Endothelial cell of umbilical vein (primary cell): Measurements from ENCODE around the gene ERBB4. TPM values are rescaled to one million over a fixed set of nuclear protein-coding genes. Genes with fewer than 3 reads are reported as not detected.

Source experiments
- BruUV-seq: library from RNA; stranded (reverse); fragments of 400-500 nt; replicated peaks from 2 replicates; lab custom pipeline; 2021; lab: Mats Ljungman, UMichigan
- CTCF ChIA-PET: fragments of 300-600, 350-600 bp; sonication (Branson Sonifier 250); formaldehyde crosslinking; loops from one replicate; lab custom pipeline; 2021; ENCODE audit warnings: antibody characterized with exemption, inconsistent platforms; lab: Charles Lee
- POLR2A ChIA-PET: fragments of 300-600, 350-600 bp; sonication (Branson Sonifier 250); formaldehyde crosslinking; loops from one replicate; lab custom pipeline; 2021; ENCODE audit warnings: antibody characterized with exemption, inconsistent platforms; lab: Charles Lee
- DNase-seq: peaks from one replicate; pipeline ENCODE4 v3.0.0-alpha.2; 2011; ENCODE audit warnings: low read depth, low spot score
- FAIRE-seq: peaks from 2 replicates; lab custom pipeline; 2011; peaks lifted over from hg19 to GRCh38; lab: Jason Lieb, UNC
- H2AFZ ChIP-seq: 2 replicates; pipeline ENCODE4 v1.6.0; 2012; ENCODE audit warnings: low read depth, low read length, control low read depth, inconsistent platforms
- H3K27ac ChIP-seq: 2 replicates; pipeline ENCODE4 v1.5.1; 2011; ENCODE audit warnings: low read depth, mild to moderate bottlenecking, control low read depth, low read length, moderate library complexity; ENCODE audit not compliant: insufficient read depth
- H3K27me3 ChIP-seq, 2 experiments: 2 replicates each; pipeline versions ENCODE4 v1.6.0 to v1.6.1; 2011; ENCODE audit warnings: low read length in 2 of 2, mixed read lengths in 1 of 2; ENCODE audit not compliant: control insufficient read depth in 2 of 2, insufficient read depth in 2 of 2
- H3K36me3 ChIP-seq, 2 experiments: 2 replicates in 1 of 2; 3 replicates in 1 of 2; pipeline ENCODE4 v1.5.1; 2011; ENCODE audit warnings: low read length in 2 of 2, mild to moderate bottlenecking in 1 of 2, moderate library complexity in 1 of 2; ENCODE audit not compliant: control insufficient read depth in 2 of 2, insufficient read depth in 2 of 2; ENCODE audit errors: extremely low read depth in 1 of 2
- H3K4me1 ChIP-seq: 3 replicates; pipeline ENCODE4 v1.5.1; 2011; ENCODE audit warnings: mild to moderate bottlenecking, low read length; ENCODE audit not compliant: control insufficient read depth, insufficient read depth; ENCODE audit errors: extremely low read depth
- H3K4me2 ChIP-seq: 2 replicates; pipeline ENCODE4 v1.6.1; 2011; ENCODE audit warnings: low read length, control low read depth, mixed read lengths; ENCODE audit not compliant: insufficient read depth
- H3K4me3 ChIP-seq, 3 experiments: fragments of 200-600 bp in 1 of 3; sonication (generic), shearing (Covaris generic) in 1 of 3; replicated peaks in 1 of 3; 2 replicates each; pipeline ENCODE4 v1.5.1; 2011 to 2016; ENCODE audit warnings: control low read depth in 3 of 3, low read length in 3 of 3, mild to moderate bottlenecking in 2 of 3, inconsistent platforms in 1 of 3, low read depth in 1 of 3, moderate library complexity in 1 of 3; ENCODE audit not compliant: insufficient read depth in 1 of 3
- H3K79me2 ChIP-seq: 2 replicates; pipeline ENCODE4 v1.6.0; 2012; ENCODE audit warnings: low read length, inconsistent platforms; ENCODE audit not compliant: control insufficient read depth, insufficient read depth
- H3K9ac ChIP-seq: replicated peaks from 2 replicates; pipeline ENCODE3; 2011; ENCODE audit warnings: low read length, control low read depth; ENCODE audit not compliant: insufficient read depth; ENCODE audit errors: extremely low read depth
- H3K9me1 ChIP-seq: replicated peaks from 3 replicates; pipeline ENCODE4 v1.6.0; 2011; ENCODE audit warnings: mild to moderate bottlenecking, low read length; ENCODE audit not compliant: control insufficient read depth, insufficient read depth; ENCODE audit errors: extremely low read depth
- H3K9me3 ChIP-seq: replicated peaks from 2 replicates; pipeline ENCODE4 v1.5.1; 2012; ENCODE audit warnings: low read length, inconsistent platforms; ENCODE audit not compliant: control insufficient read depth, insufficient read depth
- H4K20me1 ChIP-seq: replicated peaks from 2 replicates; pipeline ENCODE3; 2011; ENCODE audit warnings: mild to moderate bottlenecking, low read length; ENCODE audit not compliant: control insufficient read depth, insufficient read depth; ENCODE audit errors: extremely low read depth
- EZH2 ChIP-seq: IDR thresholded peaks from 2 replicates; pipeline ENCODE4 v1.6.1; 2012; ENCODE audit warnings: borderline replicate concordance, low read depth, mild to moderate bottlenecking, moderate library complexity, low read length, inconsistent platforms; ENCODE audit not compliant: severe bottlenecking
- FOS ChIP-seq: IDR thresholded peaks from 2 replicates; pipeline ENCODE4 v1.6.1; 2011; ENCODE audit warnings: mild to moderate bottlenecking, low read length, moderate library complexity, borderline replicate concordance; ENCODE audit not compliant: insufficient read depth
- GATA2 ChIP-seq: IDR thresholded peaks from 2 replicates; pipeline ENCODE4 v1.7.0; 2011; ENCODE audit warnings: low read depth, mild to moderate bottlenecking, moderate library complexity, mixed read lengths, low read length; ENCODE audit not compliant: insufficient read length, insufficient read depth
- JUN ChIP-seq: IDR thresholded peaks from 2 replicates; pipeline ENCODE4 v1.6.1; 2011; ENCODE audit warnings: borderline replicate concordance, low read depth; ENCODE audit not compliant: insufficient read length, insufficient read depth
- MYC ChIP-seq: IDR thresholded peaks from one replicate; pipeline ENCODE4 v1.6.1; 2011; ENCODE audit warnings: mild to moderate bottlenecking, low read depth, low read length
- POLR2A ChIP-seq: IDR thresholded peaks from 2 replicates; pipeline ENCODE4 v1.6.1; 2012; ENCODE audit warnings: low read depth, mild to moderate bottlenecking, control low read depth, low read length
- POLR2AphosphoS5 ChIP-seq: IDR thresholded peaks from 2 replicates; pipeline ENCODE4 v1.6.1; 2012; ENCODE audit warnings: low read depth, mild to moderate bottlenecking, control low read depth, low read length, moderate library complexity; ENCODE audit not compliant: insufficient read depth
- dilution Hi-C: fragments of 300-500 bp; cut with MboI; formaldehyde crosslinking; loops from one replicate; pipeline ENCODE4 v1.15.0; 2019; ENCODE audit warnings: low sequenced_read_pairs; ENCODE audit not compliant: extremely low pct_ligation_motif_present
- intact Hi-C: fragments of 100-400 bp; cut with micrococcal nuclease; formaldehyde crosslinking; loops from one replicate; pipeline ENCODE4 v1.10.0; 2022
- polyA plus RNA-seq, 4 experiments: library from polyadenylated mRNA; depleted of rRNA in 3 of 4; stranded (reverse) in 3 of 4; unstranded in 1 of 4; fragments of >200 nt; gene quantifications; 2 replicates each; pipeline versions ENCODE4 v1.2.1 to v1.2.3, GENCODE V29; 2011 to 2012; ENCODE audit warnings: missing spikeins in 1 of 4
- total RNA-seq: library from RNA; stranded (reverse); gene quantifications from 2 replicates; pipeline ENCODE4 v1.2.3, GENCODE V29; 2021
- TF ChIP-seq, protein P1 (sequence below), 2 donors: IDR thresholded peaks; 1 replicate in 1 of 2; 2 replicates in 1 of 2; pipeline ENCODE4 v1.5.1; 2011; ENCODE audit warnings: low read length in 2 of 2, mild to moderate bottlenecking in 2 of 2, moderate library complexity in 2 of 2, control low read depth in 1 of 2, inconsistent platforms in 1 of 2, low read depth in 1 of 2; ENCODE audit not compliant: insufficient read depth in 1 of 2; ENCODE audit errors: extremely low read depth in 1 of 2
- TF ChIP-seq, protein P2 (sequence below): IDR thresholded peaks from 2 replicates; pipeline ENCODE4 v1.6.1; 2011; ENCODE audit not compliant: insufficient read depth, insufficient read length

ERBB4 gene
- total and polyA plus RNA-seq, 2 donors (not counting 3 experiments of a cell fraction or from before 2014, with no cell fraction given) = 0.01 to 0.27 TPM

DNA sequence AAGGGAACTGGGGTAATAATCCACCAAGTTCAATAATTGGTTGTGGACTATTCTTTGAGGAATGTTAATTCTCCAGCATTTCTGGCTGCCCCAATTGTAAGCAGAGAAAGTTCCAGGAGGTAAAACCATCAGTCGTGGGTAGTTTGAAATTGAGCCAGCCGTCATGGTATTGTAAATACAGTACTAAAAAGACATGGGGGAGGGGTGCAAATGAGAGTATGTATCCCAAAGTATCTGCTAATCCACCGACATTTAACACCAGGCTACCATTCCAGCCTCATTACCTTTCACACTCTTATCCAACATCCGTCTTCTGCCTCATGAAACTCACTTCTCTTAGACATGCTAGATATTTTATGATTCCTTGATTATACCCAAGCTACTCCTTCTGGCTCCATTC, 507.9 kb downstream of the ERBB4 start:
- ChIA-PET POLR2A (no interaction called here), CTCF (interaction anchor here (3.0 kb wide), 1 partner anchor 26 kb away, joined by 11 read pairs; no protein-coding TSS in a partner anchor)
- Histone ChIP-seq H3K9me3 (no peaks in the 10 kb centered on the region), H3K4me2 (no peak overlapping the region), H4K20me1 (no peaks in the 10 kb centered on the region), H3K79me2 (no peaks in the 10 kb centered on the region), H3K4me1 (peaks cover 56% of the 10 kb centered on the region), H2AFZ (no peak overlapping the region), H3K27me3 (no peaks in the 10 kb centered on the region), H3K9me1 (no peaks in the 10 kb centered on the region), H3K27ac (no peak overlapping the region), H3K36me3 (no peaks in the 10 kb centered on the region), H3K9ac (no peak overlapping the region), H3K4me3 (no peak overlapping the region)
- intact Hi-C loops (loop anchor here (5.0 kb wide), 1 partner anchor 507 kb away; the partner anchor contains the start of gene ERBB4), dilution Hi-C loops (no loop called here)
- no peak for FAIRE-seq
- no TSS peak for BruUV-seq
- no peak for TF ChIP-seq JUN
- TF ChIP-seq, protein P1, sequence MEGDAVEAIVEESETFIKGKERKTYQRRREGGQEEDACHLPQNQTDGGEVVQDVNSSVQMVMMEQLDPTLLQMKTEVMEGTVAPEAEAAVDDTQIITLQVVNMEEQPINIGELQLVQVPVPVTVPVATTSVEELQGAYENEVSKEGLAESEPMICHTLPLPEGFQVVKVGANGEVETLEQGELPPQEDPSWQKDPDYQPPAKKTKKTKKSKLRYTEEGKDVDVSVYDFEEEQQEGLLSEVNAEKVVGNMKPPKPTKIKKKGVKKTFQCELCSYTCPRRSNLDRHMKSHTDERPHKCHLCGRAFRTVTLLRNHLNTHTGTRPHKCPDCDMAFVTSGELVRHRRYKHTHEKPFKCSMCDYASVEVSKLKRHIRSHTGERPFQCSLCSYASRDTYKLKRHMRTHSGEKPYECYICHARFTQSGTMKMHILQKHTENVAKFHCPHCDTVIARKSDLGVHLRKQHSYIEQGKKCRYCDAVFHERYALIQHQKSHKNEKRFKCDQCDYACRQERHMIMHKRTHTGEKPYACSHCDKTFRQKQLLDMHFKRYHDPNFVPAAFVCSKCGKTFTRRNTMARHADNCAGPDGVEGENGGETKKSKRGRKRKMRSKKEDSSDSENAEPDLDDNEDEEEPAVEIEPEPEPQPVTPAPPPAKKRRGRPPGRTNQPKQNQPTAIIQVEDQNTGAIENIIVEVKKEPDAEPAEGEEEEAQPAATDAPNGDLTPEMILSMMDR (IDR thresholded peaks at IDR 0.05; ENCODE audit: extremely low read depth in 1 of 2, insufficient read depth in 1 of 2, low read depth in 1 of 2, low read length in 2 of 2) = no peak
- no peak for TF ChIP-seq EZH2
- TF ChIP-seq FOS = no peak
- TF ChIP-seq, protein P2, sequence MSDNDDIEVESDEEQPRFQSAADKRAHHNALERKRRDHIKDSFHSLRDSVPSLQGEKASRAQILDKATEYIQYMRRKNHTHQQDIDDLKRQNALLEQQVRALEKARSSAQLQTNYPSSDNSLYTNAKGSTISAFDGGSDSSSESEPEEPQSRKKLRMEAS = no peak
- TF ChIP-seq MYC = no peak
- no peak for TF ChIP-seq POLR2AphosphoS5
- TF ChIP-seq GATA2 = no peak
- TF ChIP-seq POLR2A = no peak
- no peak for DNase-seq
